OCI-LY3 (cell line): ENCODE results near the gene ATP2C1.

Source experiments
- H2AFZ ChIP-seq: fragments of 200-600, 300-600 bp; shearing (Covaris generic); 2 replicates; pipeline ENCODE4 v1.6.0; 2014; ENCODE audit warnings: antibody characterized with exemption, low read depth, low read length
- H3K27ac ChIP-seq: fragments of 200-600, 300-600 bp; sonication (generic); 2 replicates; pipeline ENCODE4 v1.5.1; 2014; ENCODE audit warnings: mild to moderate bottlenecking, low read length, moderate library complexity, mixed read lengths
- H3K27me3 ChIP-seq: fragments of 200-600, 300-600 bp; sonication (generic); 2 replicates; pipeline ENCODE4 v1.6.1; 2014; ENCODE audit warnings: low read depth, low read length, mixed read lengths
- H3K36me3 ChIP-seq: fragments of 200-600, 300-600 bp; sonication (generic); replicated peaks from 2 replicates; pipeline ENCODE3; 2014; ENCODE audit warnings: low read depth, low read length, mixed read lengths
- H3K4me1 ChIP-seq: fragments of 300-600, 200-600 bp; sonication (generic); 2 replicates; pipeline ENCODE4 v1.6.1; 2014; ENCODE audit warnings: low read length, mixed read lengths
- H3K4me2 ChIP-seq: fragments of 200-600, 300-600 bp; sonication (generic); 2 replicates; pipeline ENCODE4 v1.6.1; 2014; ENCODE audit warnings: low read length, mixed read lengths
- H3K4me3 ChIP-seq: fragments of 300-600, 200-600 bp; sonication (generic); 2 replicates; pipeline ENCODE4 v1.5.1; 2014; ENCODE audit warnings: antibody characterized with exemption, mild to moderate bottlenecking, low read length, moderate library complexity
- H3K79me2 ChIP-seq: fragments of 300-600, 200-600 bp; shearing (Covaris generic); 2 replicates; pipeline ENCODE4 v1.6.1; 2014; ENCODE audit warnings: mild to moderate bottlenecking, low read length, mixed read lengths
- H3K9ac ChIP-seq: fragments of 300-600, 200-600 bp; shearing (Covaris generic); 2 replicates; pipeline ENCODE4 v1.6.0; 2014; ENCODE audit warnings: mild to moderate bottlenecking, low read length, moderate library complexity
- H3K9me3 ChIP-seq: fragments of 200-600, 300-600 bp; shearing (Covaris generic); 2 replicates; pipeline ENCODE4 v1.6.1; 2014; ENCODE audit warnings: low read length, mixed read lengths; ENCODE audit not compliant: insufficient read depth
- H4K20me1 ChIP-seq: fragments of 200-600, 300-600 bp; sonication (generic); 2 replicates; pipeline ENCODE4 v1.6.1; 2016; ENCODE audit warnings: low read length, mixed read lengths; ENCODE audit not compliant: insufficient read depth
- EZH2phosphoT487 ChIP-seq: fragments of 200-600 bp; shearing (Covaris generic); IDR thresholded peaks from 2 replicates; pipeline ENCODE4 v1.6.1; 2018; ENCODE audit warnings: antibody characterized with exemption, mixed run types, low read depth
- TF ChIP-seq, protein P1 (sequence below): fragments of 200-600, 300-600 bp; sonication (generic); IDR thresholded peaks from 2 replicates; pipeline ENCODE4 v1.5.1; 2014; ENCODE audit warnings: antibody characterized with exemption, low read length, low read depth

ATP2C1 gene

DNA sequence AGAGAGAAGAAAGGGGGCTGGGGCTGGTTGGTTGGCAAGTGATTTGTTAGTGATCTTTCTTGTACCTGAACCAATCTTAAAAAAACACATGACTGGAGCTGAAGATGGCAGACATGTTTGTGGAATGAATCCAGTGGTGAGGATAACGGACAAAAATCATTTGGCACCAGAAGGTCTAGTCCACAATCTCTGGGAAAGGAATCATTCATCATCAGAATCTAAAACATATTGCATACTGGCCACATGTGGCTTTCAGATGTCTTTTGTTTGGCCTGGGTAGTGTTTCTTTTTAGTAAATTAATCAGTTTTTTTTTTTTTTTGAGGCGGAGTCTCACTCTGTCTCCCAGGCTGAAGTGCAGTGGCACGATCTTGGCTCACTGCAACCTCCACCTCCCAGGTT lies 137.8 kb downstream of the ATP2C1 start:
- Histone ChIP-seq H3K9me3 (no peaks in the 10 kb centered on the region), H3K36me3 (no peaks in the 10 kb centered on the region)

DNA sequence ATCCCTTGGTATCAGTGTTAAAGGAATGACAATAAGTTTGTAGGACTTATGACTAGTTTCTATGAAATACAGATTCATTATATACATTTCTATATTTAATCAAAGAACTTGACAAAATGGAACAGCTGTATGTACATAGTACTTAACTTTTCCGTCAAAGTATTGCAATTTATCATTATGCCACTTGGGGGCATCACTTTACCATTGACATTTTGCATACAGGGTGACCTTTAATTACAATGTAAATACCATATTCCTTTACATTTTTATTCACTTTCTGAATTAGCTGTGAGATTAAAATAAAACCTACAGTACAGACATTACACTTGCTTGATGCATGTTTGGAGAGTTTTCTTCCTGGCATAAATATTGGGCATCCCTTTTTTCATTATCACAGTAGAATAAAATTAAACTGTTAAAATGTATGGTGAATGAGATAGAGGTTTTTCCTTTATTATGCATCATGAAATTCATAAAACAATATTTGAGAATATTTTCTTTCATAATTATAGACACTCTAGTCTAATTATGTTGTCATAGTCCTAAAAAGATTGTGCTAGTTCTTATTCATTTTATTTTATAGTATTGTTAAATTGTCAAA lies 139.7 kb downstream of the ATP2C1 start:
- Histone ChIP-seq H3K27me3 (no peaks in the 10 kb centered on the region), H2AFZ (no peak overlapping the region), H3K4me1 (peaks cover 15% of the 10 kb centered on the region), H3K9me3 (no peaks in the 10 kb centered on the region), H3K36me3 (no peaks in the 10 kb centered on the region), H3K4me3 (no peak overlapping the region), H3K79me2 (no peaks in the 10 kb centered on the region), H3K4me2 (no peak overlapping the region), H3K27ac (no peak overlapping the region), H3K9ac (no peak overlapping the region), H4K20me1 (no peaks in the 10 kb centered on the region)
- TF ChIP-seq, protein P1, sequence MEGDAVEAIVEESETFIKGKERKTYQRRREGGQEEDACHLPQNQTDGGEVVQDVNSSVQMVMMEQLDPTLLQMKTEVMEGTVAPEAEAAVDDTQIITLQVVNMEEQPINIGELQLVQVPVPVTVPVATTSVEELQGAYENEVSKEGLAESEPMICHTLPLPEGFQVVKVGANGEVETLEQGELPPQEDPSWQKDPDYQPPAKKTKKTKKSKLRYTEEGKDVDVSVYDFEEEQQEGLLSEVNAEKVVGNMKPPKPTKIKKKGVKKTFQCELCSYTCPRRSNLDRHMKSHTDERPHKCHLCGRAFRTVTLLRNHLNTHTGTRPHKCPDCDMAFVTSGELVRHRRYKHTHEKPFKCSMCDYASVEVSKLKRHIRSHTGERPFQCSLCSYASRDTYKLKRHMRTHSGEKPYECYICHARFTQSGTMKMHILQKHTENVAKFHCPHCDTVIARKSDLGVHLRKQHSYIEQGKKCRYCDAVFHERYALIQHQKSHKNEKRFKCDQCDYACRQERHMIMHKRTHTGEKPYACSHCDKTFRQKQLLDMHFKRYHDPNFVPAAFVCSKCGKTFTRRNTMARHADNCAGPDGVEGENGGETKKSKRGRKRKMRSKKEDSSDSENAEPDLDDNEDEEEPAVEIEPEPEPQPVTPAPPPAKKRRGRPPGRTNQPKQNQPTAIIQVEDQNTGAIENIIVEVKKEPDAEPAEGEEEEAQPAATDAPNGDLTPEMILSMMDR = peak; percentile 80
- TF ChIP-seq EZH2phosphoT487 = no peak

More for the DNA sequence above, 137.8 kb downstream of the ATP2C1 start:
- Histone ChIP-seq H2AFZ (no peak overlapping the region), H3K9ac (no peak overlapping the region), H4K20me1 (no peaks in the 10 kb centered on the region), H3K27ac (no peak overlapping the region), H3K4me1 (peaks cover 10% of the 10 kb centered on the region), H3K79me2 (no peaks in the 10 kb centered on the region), H3K4me3 (no peak overlapping the region), H3K27me3 (no peaks in the 10 kb centered on the region), H3K4me2 (no peak overlapping the region)
- TF ChIP-seq EZH2phosphoT487 = no peak
- TF ChIP-seq, protein P1 = no peak

DNA sequence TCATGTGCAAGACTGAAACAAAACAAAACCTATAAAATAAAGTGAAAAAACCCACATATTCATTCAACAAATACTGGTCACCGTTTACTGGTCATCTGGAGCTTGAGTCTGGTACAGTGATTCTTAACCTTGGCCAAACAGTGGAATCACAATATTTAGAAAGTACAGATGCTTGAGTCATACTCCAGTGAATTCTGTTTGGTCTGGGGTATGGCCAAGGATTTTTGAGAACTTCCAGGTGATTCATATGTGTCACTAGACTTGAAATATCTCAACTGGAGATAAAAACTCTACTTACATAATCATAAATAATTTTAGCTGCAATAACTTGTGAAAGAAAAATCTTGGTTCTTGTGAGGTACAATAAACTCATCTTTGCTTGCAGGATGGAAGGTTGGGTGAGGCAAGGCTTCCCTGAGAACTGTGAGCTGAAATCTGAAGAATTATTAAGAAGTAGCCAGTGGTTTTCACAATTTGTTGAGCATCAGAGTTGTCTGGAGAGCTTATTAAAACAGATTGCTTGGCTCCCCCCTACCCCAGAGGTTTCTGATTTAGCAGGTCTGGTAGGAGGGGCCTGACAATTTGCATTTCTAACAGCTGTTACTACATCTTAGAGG lies 142.4 kb downstream of the ATP2C1 start:
- Histone ChIP-seq H3K27ac (no peak overlapping the region), H3K27me3 (no peaks in the 10 kb centered on the region), H3K4me3 (no peak overlapping the region), H3K4me2 (no peak overlapping the region), H3K36me3 (no peaks in the 10 kb centered on the region), H4K20me1 (no peaks in the 10 kb centered on the region), H3K9me3 (no peaks in the 10 kb centered on the region), H3K4me1 (peaks cover 36% of the 10 kb centered on the region), H3K9ac (no peak overlapping the region), H3K79me2 (no peaks in the 10 kb centered on the region), H2AFZ (no peak overlapping the region)
- TF ChIP-seq EZH2phosphoT487 = no peak
- TF ChIP-seq, protein P1 = no peak

DNA sequence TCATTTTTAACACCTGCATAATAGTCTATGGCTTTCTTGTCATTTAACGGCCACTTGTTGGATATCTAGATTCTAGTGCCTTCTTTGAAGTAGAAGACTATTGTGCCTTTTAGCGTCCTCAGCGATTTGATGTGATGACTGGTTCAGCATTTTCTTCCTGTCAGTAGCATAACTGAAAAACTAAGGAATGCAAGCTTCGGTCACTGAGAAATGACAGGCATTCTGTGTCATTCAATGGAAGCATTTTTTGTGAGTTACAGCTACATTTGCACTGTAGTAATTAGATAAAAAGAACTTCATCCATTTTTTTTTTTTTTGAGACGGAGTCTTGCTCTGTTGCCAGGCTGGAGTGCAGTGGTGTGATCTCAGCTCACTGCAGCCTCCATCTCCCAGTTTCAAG lies 143.1 kb downstream of the ATP2C1 start:
- H3K4me2 ChIP-seq = no peak overlapping the region
- no peaks in the 10 kb centered on the region for H3K79me2 ChIP-seq
- H3K27ac ChIP-seq = no peak overlapping the region
- no peaks in the 10 kb centered on the region for H3K27me3 ChIP-seq
- H3K4me1 ChIP-seq = peaks cover 41% of the 10 kb centered on the region
- TF ChIP-seq, protein P1 = no peak
- no peak for TF ChIP-seq EZH2phosphoT487
- H3K4me3 ChIP-seq = no peak overlapping the region
- H4K20me1 ChIP-seq = no peaks in the 10 kb centered on the region
- no peaks in the 10 kb centered on the region for H3K36me3 ChIP-seq
- H3K9ac ChIP-seq = no peak overlapping the region
- H3K9me3 ChIP-seq = no peaks in the 10 kb centered on the region
- H2AFZ ChIP-seq = no peak overlapping the region
